ENCODE measurements around the gene SULT6B1.

DNA sequence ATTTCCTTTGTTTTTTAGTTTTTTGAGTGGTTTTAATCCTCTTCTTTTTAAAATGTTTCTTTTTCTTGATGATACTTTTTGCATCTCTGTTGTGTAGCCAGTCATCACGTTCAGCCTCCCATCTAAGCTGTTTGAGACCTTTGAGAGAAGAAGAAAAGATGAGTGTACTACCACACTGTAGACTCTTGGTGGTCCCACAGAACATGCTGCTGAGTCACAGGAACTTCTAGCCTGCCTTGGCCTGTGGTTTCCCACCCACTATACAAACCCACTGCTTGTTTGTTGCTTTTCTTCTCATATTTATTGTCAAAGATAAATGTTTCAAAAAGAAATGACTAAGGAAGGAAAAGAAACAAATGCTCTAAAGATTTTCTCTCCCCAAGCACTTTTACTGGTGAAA lies 13.3 kb upstream of the SULT6B1 start:
- TF ChIP-seq, protein P1, sequence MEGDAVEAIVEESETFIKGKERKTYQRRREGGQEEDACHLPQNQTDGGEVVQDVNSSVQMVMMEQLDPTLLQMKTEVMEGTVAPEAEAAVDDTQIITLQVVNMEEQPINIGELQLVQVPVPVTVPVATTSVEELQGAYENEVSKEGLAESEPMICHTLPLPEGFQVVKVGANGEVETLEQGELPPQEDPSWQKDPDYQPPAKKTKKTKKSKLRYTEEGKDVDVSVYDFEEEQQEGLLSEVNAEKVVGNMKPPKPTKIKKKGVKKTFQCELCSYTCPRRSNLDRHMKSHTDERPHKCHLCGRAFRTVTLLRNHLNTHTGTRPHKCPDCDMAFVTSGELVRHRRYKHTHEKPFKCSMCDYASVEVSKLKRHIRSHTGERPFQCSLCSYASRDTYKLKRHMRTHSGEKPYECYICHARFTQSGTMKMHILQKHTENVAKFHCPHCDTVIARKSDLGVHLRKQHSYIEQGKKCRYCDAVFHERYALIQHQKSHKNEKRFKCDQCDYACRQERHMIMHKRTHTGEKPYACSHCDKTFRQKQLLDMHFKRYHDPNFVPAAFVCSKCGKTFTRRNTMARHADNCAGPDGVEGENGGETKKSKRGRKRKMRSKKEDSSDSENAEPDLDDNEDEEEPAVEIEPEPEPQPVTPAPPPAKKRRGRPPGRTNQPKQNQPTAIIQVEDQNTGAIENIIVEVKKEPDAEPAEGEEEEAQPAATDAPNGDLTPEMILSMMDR (IDR thresholded peaks at IDR 0.05) = no peak
- no peak for TF ChIP-seq POLR2A (IDR thresholded peaks at IDR 0.05)

Data from heart left ventricle (tissue), 13 donors.